Measurements from ENCODE around the gene HES2. TPM values are rescaled to one million over a fixed set of nuclear protein-coding genes. Genes with fewer than 3 reads are reported as not detected.

The HES2 gene
- total RNA-seq, 4 donors from 2014 or later: 7.3 TPM; not detected in 3

- H3K36me3 ChIP-seq: no peaks in the 10 kb centered on the region
- H3K4me1 ChIP-seq: no peaks in the 10 kb centered on the region
- WGBS, 2 donors (ENCODE audit: low coverage in 1 of 2): 60% methylated on average over 1 of the region's 6 CpGs; no CpG with 5 or more reads in 1 of the 2 donors
- ATAC-seq: no peak
- no peak overlapping the region for H3K27ac ChIP-seq
- peaks cover 65% of the 10 kb centered on the region for H3K27me3 ChIP-seq
- H3K9me3 ChIP-seq: no peaks in the 10 kb centered on the region
- H3K4me3 ChIP-seq: no peak overlapping the region
- TF ChIP-seq POLR2AphosphoS5 (IDR thresholded peaks at IDR 0.05) (no peak), CTCF (IDR thresholded peaks at IDR 0.05) (no peak)
Measured at GRCh38 chr1:6409733-6410132, 10.0 kb downstream of the HES2 start.

DNA sequence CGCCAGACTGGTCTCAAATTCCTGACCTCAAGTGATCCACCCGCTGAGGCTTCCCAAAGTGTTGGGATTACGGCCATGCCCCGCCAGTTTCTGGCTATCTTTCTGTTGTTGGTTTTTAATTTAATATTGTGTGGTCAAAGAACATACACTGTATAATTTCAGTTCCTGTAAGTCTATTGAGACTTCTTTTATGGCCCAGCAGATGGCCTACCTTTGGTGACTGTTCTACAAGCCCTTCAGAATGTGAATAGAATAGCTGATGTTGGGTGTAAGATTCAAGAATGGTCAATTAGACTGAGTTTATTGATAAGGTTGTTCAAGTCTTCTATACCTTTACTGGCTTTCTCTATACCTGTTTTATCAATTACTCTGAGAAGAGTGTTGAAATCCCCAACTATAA is 10.7 kb downstream of the HES2 start:
- Histone ChIP-seq H3K27ac (no peak overlapping the region), H3K36me3 (no peaks in the 10 kb centered on the region), H3K4me1 (no peaks in the 10 kb centered on the region), H3K4me3 (no peak overlapping the region), H3K27me3 (peaks cover 59% of the 10 kb centered on the region), H3K9me3 (no peaks in the 10 kb centered on the region)
- ATAC-seq: no peak
- whole genome bisulfite sequencing, 2 donors (ENCODE audit: low coverage in 1 of 2): 90% methylated on average over 4 of the region's 4 CpGs; no CpG with 5 or more reads in 1 of the 2 donors
- no peak for TF ChIP-seq POLR2AphosphoS5 (IDR thresholded peaks at IDR 0.05)
- TF ChIP-seq POLR2A (IDR thresholded peaks at IDR 0.05): no peak
- TF ChIP-seq CTCF (IDR thresholded peaks at IDR 0.05): no peak

GRCh38 chr1:6408023-6408422 is 11.7 kb downstream of the HES2 start:
- Histone ChIP-seq H3K27ac (no peak overlapping the region), H3K9me3 (no peaks in the 10 kb centered on the region), H3K4me1 (no peaks in the 10 kb centered on the region), H3K27me3 (peaks cover 49% of the 10 kb centered on the region), H3K4me3 (no peak overlapping the region), H3K36me3 (no peaks in the 10 kb centered on the region)
- ATAC-seq: no peak
- 67 to 78% methylated on average over 2 to 6 of the region's 6 CpGs for WGBS, 2 donors (ENCODE audit: low coverage in 1 of 2)
- TF ChIP-seq POLR2A (IDR thresholded peaks at IDR 0.05) (no peak), CTCF (IDR thresholded peaks at IDR 0.05) (no peak), POLR2AphosphoS5 (IDR thresholded peaks at IDR 0.05) (no peak), EP300 (IDR thresholded peaks at IDR 0.05) (no peak)

- TF ChIP-seq CTCF (IDR thresholded peaks at IDR 0.05) (no peak), EP300 (IDR thresholded peaks at IDR 0.05) (no peak), POLR2A (IDR thresholded peaks at IDR 0.05) (no peak), POLR2AphosphoS5 (IDR thresholded peaks at IDR 0.05) (no peak)
- no peaks in the 10 kb centered on the region for H3K9me3 ChIP-seq
- 51% methylated on average over 6 of the region's 6 CpGs; no CpG with 5 or more reads in 1 of the 2 donors for WGBS, 2 donors (ENCODE audit: low coverage in 1 of 2)
- no peaks in the 10 kb centered on the region for H3K4me1 ChIP-seq
- no peak for ATAC-seq
- H3K27ac ChIP-seq: no peak overlapping the region
- no peaks in the 10 kb centered on the region for H3K36me3 ChIP-seq
- peaks cover 9% of the 10 kb centered on the region for H3K27me3 ChIP-seq
- H3K4me3 ChIP-seq: no peak overlapping the region
Measured at GRCh38 chr1:6401673-6402072, 18.0 kb downstream of the HES2 start.

- no peak for TF ChIP-seq EP300 (IDR thresholded peaks at IDR 0.05)
- no peak for TF ChIP-seq CTCF (IDR thresholded peaks at IDR 0.05)
- no peak for TF ChIP-seq POLR2A (IDR thresholded peaks at IDR 0.05)
- WGBS, 2 donors (ENCODE audit: low coverage in 1 of 2): 71 to 78% methylated on average over 3 of the region's 3 CpGs
- no peaks in the 10 kb centered on the region for H3K27me3 ChIP-seq
- H3K9me3 ChIP-seq: no peaks in the 10 kb centered on the region
- ATAC-seq: no peak
- no peaks in the 10 kb centered on the region for H3K36me3 ChIP-seq
- no peak overlapping the region for H3K4me3 ChIP-seq
- peaks cover 0 to 2% (median under 1%) of the 10 kb centered on the region in 3 donors for H3K4me1 ChIP-seq
- no peak overlapping the region for H3K27ac ChIP-seq
Measured at GRCh38 chr1:6399294-6399693, 20.4 kb downstream of the HES2 start.

Data from gastroesophageal sphincter (tissue), 4 donors.